Lung (tissue), 12 donors: Measurements from ENCODE around the gene STK32A. TPM values are rescaled to one million over a fixed set of nuclear protein-coding genes. Genes with fewer than 3 reads are reported as not detected.

Experiments
- ATAC-seq: fragments of 200-7000 bp; cut with Tn5 transposase; one replicate; pipeline ENCODE4 v1.9.1; 2020; ENCODE audit warnings: moderate number of reproducible peaks; ENCODE audit not compliant: insufficient read depth, low FRiP score
- DNase-seq, 3 donors: peaks; one replicate each; pipeline ENCODE4 v3.0.0-alpha.2; 2013 to 2017
- H3K27ac ChIP-seq, 2 donors: one replicate each; pipeline ENCODE4 v1.5.1; 2013; ENCODE audit warnings: mild to moderate bottlenecking in 2 of 2, moderate library complexity in 2 of 2, control low read depth in 1 of 2, inconsistent platforms in 1 of 2, low read depth in 1 of 2, low read length in 1 of 2
- H3K27me3 ChIP-seq, 3 donors: one replicate each; pipeline ENCODE4 v1.5.1; 2013; ENCODE audit warnings: low read length in 2 of 3; ENCODE audit not compliant: control insufficient read depth in 3 of 3, insufficient read depth in 3 of 3
- H3K36me3 ChIP-seq, 4 donors: one replicate each; pipeline ENCODE4 v1.5.1; 2013; ENCODE audit warnings: low read length in 4 of 4, mild to moderate bottlenecking in 1 of 4, moderate library complexity in 1 of 4; ENCODE audit not compliant: control insufficient read depth in 4 of 4, insufficient read depth in 4 of 4
- H3K4me1 ChIP-seq, 5 donors: one replicate each; pipeline ENCODE4 v1.5.1; 2013; ENCODE audit warnings: low read length in 5 of 5, mild to moderate bottlenecking in 2 of 5, moderate library complexity in 1 of 5; ENCODE audit not compliant: control insufficient read depth in 5 of 5, insufficient read depth in 5 of 5
- H3K4me3 ChIP-seq: one replicate; pipeline ENCODE4 v1.5.1; 2013; ENCODE audit warnings: mild to moderate bottlenecking, control low read depth, moderate library complexity
- H3K9ac ChIP-seq, 2 donors: one replicate each; pipeline ENCODE4 v1.5.1; 2013; ENCODE audit warnings: low read length in 2 of 2, control low read depth in 1 of 2; ENCODE audit not compliant: insufficient read depth in 1 of 2
- H3K9me3 ChIP-seq, 4 donors: one replicate each; pipeline ENCODE4 v1.5.1; 2013; ENCODE audit warnings: low read length in 3 of 4, mild to moderate bottlenecking in 1 of 4, moderate library complexity in 1 of 4; ENCODE audit not compliant: control insufficient read depth in 4 of 4, insufficient read depth in 3 of 4
- WGBS, 2 donors: extraction: QIAGEN DNeasy Blood & Tissue Kit; methylation state at CpG; one replicate each; pipeline ENCODE4 v1.1.7; 2013; 5-methylcytosine and 5-hydroxymethylcytosine counted together
- polyA plus RNA-seq, 2 donors: library from polyadenylated mRNA; stranded (reverse); fragments of 200-250 nt; gene quantifications; one replicate each; pipeline ENCODE4 v1.2.1, GENCODE V29; 2013
- total RNA-seq, 2 donors: library from RNA; depleted of rRNA in 1 of 2; stranded (reverse); fragments of >200 nt in 1 of 2; gene quantifications; one replicate each; pipeline ENCODE4 v1.2.1, GENCODE V29; 2014 to 2021
- TF ChIP-seq, protein P1 (sequence below): IDR thresholded peaks from 2 replicates; pipeline ENCODE4 v1.5.1; 2012; ENCODE audit warnings: mild to moderate bottlenecking; ENCODE audit errors: control extremely low read depth, extremely low read depth
- donor health status: control.
- donor health status: control.
- donor health status: Bipolar disorder and iron deficiency.
- donor health status: healthy.
- donor health status: DM: yes; HTN: yes; CAD: no.

The STK32A gene
- total and polyA plus RNA-seq, 4 donors: 1.1 to 8.7 (median 4.6) TPM

DNA sequence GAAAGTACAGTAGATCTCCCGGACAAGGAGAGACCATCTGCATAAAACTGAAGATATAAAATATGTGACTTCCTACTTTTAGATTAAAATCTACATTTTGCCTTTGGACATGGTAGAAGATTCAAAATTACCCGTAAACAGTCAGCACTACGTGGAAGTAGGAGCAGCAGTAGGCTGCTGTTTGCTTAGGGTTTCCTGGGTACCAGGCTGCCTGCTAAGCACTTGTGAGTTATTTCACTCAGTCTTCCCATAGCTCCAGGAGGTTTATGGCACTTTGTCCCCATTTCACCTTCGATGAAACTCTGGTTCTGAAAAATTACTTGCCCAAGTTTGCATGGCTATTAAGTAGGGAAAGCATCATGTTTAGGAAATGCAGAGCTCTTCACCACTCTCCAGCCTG lies 92.6 kb downstream of the STK32A start:
- Histone ChIP-seq H3K27ac (no peak overlapping the region), H3K4me1 (no peaks in the 10 kb centered on the region), H3K36me3 (no peaks in the 10 kb centered on the region), H3K9me3 (no peaks in the 10 kb centered on the region), H3K4me3 (no peak overlapping the region), H3K9ac (no peak overlapping the region), H3K27me3 (peaks cover 0 to 2% (median 0%) of the 10 kb centered on the region in 3 donors)
- TF ChIP-seq, protein P1, sequence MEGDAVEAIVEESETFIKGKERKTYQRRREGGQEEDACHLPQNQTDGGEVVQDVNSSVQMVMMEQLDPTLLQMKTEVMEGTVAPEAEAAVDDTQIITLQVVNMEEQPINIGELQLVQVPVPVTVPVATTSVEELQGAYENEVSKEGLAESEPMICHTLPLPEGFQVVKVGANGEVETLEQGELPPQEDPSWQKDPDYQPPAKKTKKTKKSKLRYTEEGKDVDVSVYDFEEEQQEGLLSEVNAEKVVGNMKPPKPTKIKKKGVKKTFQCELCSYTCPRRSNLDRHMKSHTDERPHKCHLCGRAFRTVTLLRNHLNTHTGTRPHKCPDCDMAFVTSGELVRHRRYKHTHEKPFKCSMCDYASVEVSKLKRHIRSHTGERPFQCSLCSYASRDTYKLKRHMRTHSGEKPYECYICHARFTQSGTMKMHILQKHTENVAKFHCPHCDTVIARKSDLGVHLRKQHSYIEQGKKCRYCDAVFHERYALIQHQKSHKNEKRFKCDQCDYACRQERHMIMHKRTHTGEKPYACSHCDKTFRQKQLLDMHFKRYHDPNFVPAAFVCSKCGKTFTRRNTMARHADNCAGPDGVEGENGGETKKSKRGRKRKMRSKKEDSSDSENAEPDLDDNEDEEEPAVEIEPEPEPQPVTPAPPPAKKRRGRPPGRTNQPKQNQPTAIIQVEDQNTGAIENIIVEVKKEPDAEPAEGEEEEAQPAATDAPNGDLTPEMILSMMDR: no peak
- 61 to 62% methylated on average over 4 of the region's 4 CpGs for WGBS, 2 donors
- DNase-seq (peak in 1 of 3 donors; percentile 14), ATAC-seq (no peak)

DNA sequence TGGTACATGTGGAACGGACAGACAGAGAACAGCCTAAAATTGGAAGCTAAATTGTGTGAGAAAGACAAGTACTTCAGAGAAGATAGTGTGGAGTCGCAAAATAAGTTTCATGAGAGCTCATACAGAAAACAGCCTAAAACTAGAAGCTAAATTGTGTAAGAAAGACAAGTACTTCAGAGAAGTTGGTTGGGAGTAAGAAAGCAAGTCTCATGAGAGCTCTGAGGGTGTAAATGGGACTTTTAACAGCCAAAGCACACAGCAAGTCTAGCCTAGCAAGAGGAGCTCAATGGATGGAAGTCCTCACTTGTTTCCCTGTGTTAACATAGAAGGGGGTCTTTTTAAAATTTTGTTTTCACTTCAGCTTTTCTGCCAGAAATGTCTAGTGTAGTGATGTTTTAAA lies 93.1 kb downstream of the STK32A start:
- TF ChIP-seq, protein P1: no peak

DNA sequence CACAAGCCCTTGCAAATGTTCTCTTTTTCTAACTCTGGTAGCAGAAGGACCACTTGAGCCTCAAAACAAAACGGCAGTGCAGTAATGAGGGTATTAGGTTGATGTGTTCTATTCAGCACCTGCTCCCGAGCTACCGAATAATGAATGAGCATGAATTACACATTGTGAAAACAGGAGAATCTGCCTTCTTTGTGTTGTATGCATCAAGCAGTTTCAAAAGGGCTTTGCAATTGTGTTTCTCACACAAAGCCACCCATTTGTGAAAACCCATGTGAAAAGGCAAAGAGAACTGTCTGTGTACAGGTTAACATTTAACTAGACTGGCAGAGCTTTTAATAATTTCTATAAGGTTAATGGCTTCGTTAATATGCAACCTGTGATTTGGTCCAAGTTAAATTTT lies 97.8 kb downstream of the STK32A start:
- peaks cover 0 to 2% (median 0%) of the 10 kb centered on the region in 3 donors for H3K27me3 ChIP-seq
- H3K4me3 ChIP-seq: no peak overlapping the region
- H3K4me1 ChIP-seq: no peaks in the 10 kb centered on the region
- ATAC-seq (no peak), DNase-seq (no peak)
- 73 to 80% methylated on average over 4 of the region's 4 CpGs for WGBS, 2 donors
- TF ChIP-seq, protein P1: no peak
- H3K36me3 ChIP-seq: no peaks in the 10 kb centered on the region
- no peak overlapping the region for H3K27ac ChIP-seq
- H3K9ac ChIP-seq: no peak overlapping the region
- no peaks in the 10 kb centered on the region for H3K9me3 ChIP-seq

More for the DNA sequence above, 93.1 kb downstream of the STK32A start:
- Histone ChIP-seq H3K36me3 (no peaks in the 10 kb centered on the region), H3K9me3 (no peaks in the 10 kb centered on the region), H3K9ac (no peak overlapping the region), H3K27me3 (peaks cover 0 to 2% (median 0%) of the 10 kb centered on the region in 3 donors), H3K4me1 (no peaks in the 10 kb centered on the region), H3K27ac (no peak overlapping the region), H3K4me3 (no peak overlapping the region)
- WGBS, 2 donors: 71 to 91% methylated on average over 2 of the region's 2 CpGs
- DNase-seq: no peak
- ATAC-seq: no peak

DNA sequence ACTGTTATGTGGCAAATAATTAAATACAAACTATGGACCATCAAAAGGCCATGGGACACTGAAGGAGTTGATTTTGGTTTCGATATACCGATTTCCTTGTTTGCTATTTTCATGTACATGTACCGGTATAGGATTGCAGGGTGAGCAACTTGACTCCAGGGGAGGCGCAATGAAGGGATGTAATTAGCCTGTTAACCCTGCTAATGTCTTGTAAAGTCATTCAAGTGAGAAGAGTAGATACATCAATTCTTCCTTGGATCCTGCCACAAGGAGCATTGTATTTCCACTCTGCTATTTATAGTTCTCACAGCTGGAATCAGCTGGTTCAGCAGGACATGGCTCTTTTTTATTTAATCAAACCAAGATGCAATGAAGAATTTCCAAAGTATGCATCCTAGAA lies 102.0 kb downstream of the STK32A start:
- H3K4me3 ChIP-seq: no peak overlapping the region
- no peak overlapping the region for H3K27ac ChIP-seq
- H3K9ac ChIP-seq: no peak overlapping the region
- peaks cover 0 to 5% (median 0%) of the 10 kb centered on the region in 4 donors for H3K9me3 ChIP-seq
- WGBS, 2 donors: 89 to 91% methylated on average over 4 of the region's 4 CpGs
- ATAC-seq (no peak), DNase-seq (peak in 1 of 3 donors; percentile 27)
- TF ChIP-seq, protein P1: no peak
- no peaks in the 10 kb centered on the region for H3K27me3 ChIP-seq
- H3K4me1 ChIP-seq: no peaks in the 10 kb centered on the region
- no peaks in the 10 kb centered on the region for H3K36me3 ChIP-seq
